H9 (cell line): ENCODE measurements around the gene FAM20A. TPM values are rescaled to one million over a fixed set of nuclear protein-coding genes. Genes with fewer than 3 reads are reported as not detected.

ENCODE experiments used
- DNase-seq: peaks from one replicate; pipeline ENCODE4 v3.0.0-alpha.2; 2017
- H2AFZ ChIP-seq: one replicate; pipeline ENCODE4 v1.6.1; 2013; ENCODE audit warnings: mild to moderate bottlenecking, low read length, control low read depth, moderate library complexity
- H2AK5ac ChIP-seq: 2 replicates; pipeline ENCODE4 v1.6.1; 2013; ENCODE audit warnings: low read length, control low read depth, mixed read lengths; ENCODE audit not compliant: insufficient read length
- H2BK120ac ChIP-seq: one replicate; pipeline ENCODE4 v1.6.1; 2013; ENCODE audit warnings: low read depth, mild to moderate bottlenecking, low read length, control low read depth, inconsistent platforms; ENCODE audit not compliant: poor library complexity, severe bottlenecking
- H2BK12ac ChIP-seq: 2 replicates; pipeline ENCODE4 v1.6.1; 2013; ENCODE audit warnings: low read length, control low read depth, mixed read lengths, low read depth; ENCODE audit not compliant: insufficient read length
- H2BK15ac ChIP-seq: 2 replicates; pipeline ENCODE4 v1.6.1; 2013; ENCODE audit warnings: low read depth, low read length, control low read depth
- H2BK20ac ChIP-seq: one replicate; pipeline ENCODE4 v1.6.1; 2013; ENCODE audit warnings: low read depth, mild to moderate bottlenecking, low read length, control low read depth, inconsistent platforms; ENCODE audit not compliant: poor library complexity, severe bottlenecking
- H2BK5ac ChIP-seq: 2 replicates; pipeline ENCODE4 v1.6.1; 2013; ENCODE audit warnings: low read length, control low read depth, mixed read lengths; ENCODE audit not compliant: insufficient read length
- H3K14ac ChIP-seq: 2 replicates; pipeline ENCODE4 v1.6.1; 2013; ENCODE audit warnings: low read length, control low read depth; ENCODE audit not compliant: insufficient read depth
- H3K18ac ChIP-seq: 2 replicates; pipeline ENCODE4 v1.6.1; 2013; ENCODE audit warnings: low read depth, mild to moderate bottlenecking, mixed read lengths, low read length, control low read depth; ENCODE audit not compliant: insufficient read length
- H3K23ac ChIP-seq: 2 replicates; pipeline ENCODE4 v1.6.1; 2013; ENCODE audit warnings: low read length, control low read depth, mixed read lengths, low read depth; ENCODE audit not compliant: insufficient read length
- H3K23me2 ChIP-seq: 2 replicates; pipeline ENCODE4 v1.6.1; 2013; ENCODE audit warnings: low read depth, mild to moderate bottlenecking, mixed read lengths, low read length, control low read depth; ENCODE audit not compliant: insufficient read length, poor library complexity, severe bottlenecking
- H3K27ac ChIP-seq: 2 replicates; pipeline ENCODE4 v1.5.1; 2013; ENCODE audit warnings: low read length, control low read depth, mixed read lengths, low read depth; ENCODE audit not compliant: insufficient read length
- H3K27me3 ChIP-seq: 2 replicates; pipeline ENCODE4 v1.6.1; 2013; ENCODE audit warnings: low read length, control low read depth, inconsistent platforms; ENCODE audit not compliant: insufficient read depth
- H3K4ac ChIP-seq: 2 replicates; pipeline ENCODE4 v1.6.1; 2013; ENCODE audit warnings: low read depth, mild to moderate bottlenecking, control low read depth, inconsistent platforms, low read length, moderate library complexity
- H3K4me1 ChIP-seq: 2 replicates; pipeline ENCODE4 v1.6.1; 2013; ENCODE audit warnings: low read length, control low read depth, inconsistent platforms; ENCODE audit not compliant: insufficient read depth
- H3K4me2 ChIP-seq: 2 replicates; pipeline ENCODE4 v1.6.1; 2013; ENCODE audit warnings: low read length, control low read depth, mixed read lengths; ENCODE audit not compliant: insufficient read length, insufficient read depth
- H3K56ac ChIP-seq: 2 replicates; pipeline ENCODE4 v1.6.1; 2013; ENCODE audit warnings: low read depth, mild to moderate bottlenecking, mixed read lengths, low read length, control low read depth; ENCODE audit not compliant: insufficient read length
- H3K79me1 ChIP-seq: 2 replicates; pipeline ENCODE4 v1.6.1; 2013; ENCODE audit warnings: low read depth, mild to moderate bottlenecking, moderate library complexity, low read length, control low read depth, inconsistent platforms; ENCODE audit not compliant: insufficient read depth, poor library complexity, severe bottlenecking
- H3K79me2 ChIP-seq: 2 replicates; pipeline ENCODE4 v1.6.1; 2013; ENCODE audit warnings: low read length, control low read depth, inconsistent platforms; ENCODE audit not compliant: insufficient read depth
- H3K9ac ChIP-seq: 2 replicates; pipeline ENCODE4 v1.6.1; 2013; ENCODE audit warnings: low read length, control low read depth, mixed read lengths; ENCODE audit not compliant: insufficient read length; ENCODE audit errors: extremely low read depth
- H3K9me3 ChIP-seq: one replicate; pipeline ENCODE4 v1.6.1; 2013; ENCODE audit warnings: low read depth, low read length, inconsistent platforms; ENCODE audit not compliant: control insufficient read depth
- H3T11ph ChIP-seq: one replicate; pipeline ENCODE4 v1.6.1; 2013; ENCODE audit warnings: mild to moderate bottlenecking, low read length, control low read depth, inconsistent platforms
- H4K20me1 ChIP-seq: one replicate; pipeline ENCODE4 v1.6.1; 2013; ENCODE audit not compliant: control insufficient read depth, insufficient read length, insufficient read depth
- H4K5ac ChIP-seq: 2 replicates; pipeline ENCODE4 v1.6.1; 2013; ENCODE audit warnings: low read depth, mild to moderate bottlenecking, mixed read lengths, low read length, control low read depth; ENCODE audit not compliant: insufficient read length
- H4K8ac ChIP-seq: replicated peaks from 2 replicates; pipeline ENCODE4 v1.6.1; 2013; ENCODE audit warnings: low read length, control low read depth, mixed read lengths, low read depth; ENCODE audit not compliant: insufficient read length
- H4K91ac ChIP-seq: 2 replicates; pipeline ENCODE4 v1.6.1; 2013; ENCODE audit warnings: low read depth, mild to moderate bottlenecking, moderate library complexity, mixed read lengths, low read length, control low read depth; ENCODE audit not compliant: insufficient read length
- H3K27ac Mint-ChIP-seq, 3 experiments: 2 replicates in 2 of 3; 3 replicates in 1 of 3; pipeline ENCODE4 v1.8.0; 2020 to 2021; ENCODE audit warnings: mixed read lengths in 3 of 3, mild to moderate bottlenecking in 1 of 3, moderate library complexity in 1 of 3
- H3K27me3 Mint-ChIP-seq: 2 replicates; pipeline ENCODE4 v1.8.0; 2021; ENCODE audit warnings: low read depth, mild to moderate bottlenecking, moderate library complexity, mixed read lengths
- H3K36me3 Mint-ChIP-seq, 3 experiments: 2 replicates in 2 of 3; 3 replicates in 1 of 3; pipeline ENCODE4 v1.8.0; 2020 to 2021; ENCODE audit warnings: low read depth in 3 of 3, mixed read lengths in 3 of 3; ENCODE audit not compliant: insufficient read depth in 1 of 3
- H3K4me1 Mint-ChIP-seq, 2 experiments: 2 replicates each; pipeline ENCODE4 v1.8.0; 2020; ENCODE audit warnings: mixed read lengths in 2 of 2
- H3K4me3 Mint-ChIP-seq, 2 experiments: 2 replicates in 1 of 2; 3 replicates in 1 of 2; pipeline ENCODE4 v1.8.0; 2020 to 2021; ENCODE audit warnings: mild to moderate bottlenecking in 2 of 2, mixed read lengths in 2 of 2, moderate library complexity in 1 of 2
- H3K9me3 Mint-ChIP-seq, 2 experiments: 2 replicates in 1 of 2; 3 replicates in 1 of 2; pipeline ENCODE4 v1.8.0; 2020; ENCODE audit warnings: mild to moderate bottlenecking in 2 of 2, mixed read lengths in 2 of 2, moderate library complexity in 1 of 2
- WGBS: extraction: QIAGEN DNeasy Blood & Tissue Kit; methylation state at CpG from one replicate; pipeline ENCODE4 v1.1.7; 2013; ENCODE audit warnings: missing lambda C conversion rate, low lambda C conversion rate, mixed read lengths; ENCODE audit not compliant: insufficient read length; ENCODE audit errors: extremely low coverage; 5-methylcytosine and 5-hydroxymethylcytosine counted together
- total RNA-seq: library from RNA; stranded (reverse); gene quantifications from 2 replicates; pipeline ENCODE4 v1.2.1, GENCODE V29; 2021
- TF ChIP-seq, protein P1 (sequence below): fragments of 200-600 bp; sonication (generic); conservative IDR thresholded peaks from 3 replicates; pipeline ENCODE4 v1.8.0; 2021; ENCODE audit warnings: antibody characterized with exemption, mild to moderate bottlenecking

Gene FAM20A
- total RNA-seq, 1 experiment from 2014 or later = 34.4 TPM

DNA sequence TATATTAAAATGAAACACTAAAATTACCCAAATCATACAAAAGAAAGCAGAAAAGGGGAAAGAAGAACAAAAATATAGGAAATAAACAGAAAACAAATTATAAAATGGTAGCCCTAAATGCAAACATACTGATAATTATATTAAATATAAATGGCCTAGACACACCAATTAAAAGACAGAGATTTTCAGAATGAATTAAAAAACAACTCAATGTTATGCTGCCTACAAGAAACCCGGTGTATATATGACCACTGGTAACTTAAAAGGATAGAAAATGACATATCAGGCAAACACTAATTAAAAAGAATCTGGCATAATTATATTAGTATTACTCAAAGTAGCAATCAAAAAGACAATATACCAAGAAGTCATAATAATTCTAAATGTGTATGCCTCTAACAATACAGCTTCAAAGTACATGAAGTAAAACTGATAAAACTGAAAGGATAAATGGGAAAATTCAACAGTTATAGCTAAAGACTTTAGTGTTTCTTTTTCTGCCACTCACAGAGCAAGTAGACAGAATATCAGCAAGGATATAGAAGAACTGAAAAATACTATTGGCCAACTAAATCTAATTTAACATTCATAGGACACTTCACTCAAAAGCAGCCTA lies 7.5 kb upstream of the FAM20A start:
- Mint-ChIP-seq H3K4me3 (no peak overlapping the region), H3K9me3 (peaks cover 35 to 36% of the 10 kb centered on the region in 2 experiments), H3K27me3 (peaks cover under 1% of the 10 kb centered on the region), H3K36me3 (peaks cover 7 to 43% (median 35%) of the 10 kb centered on the region in 3 experiments), H3K4me1 (peaks cover 12% of the 10 kb centered on the region in 2 experiments), H3K27ac (no peak overlapping the region)
- Histone ChIP-seq H4K91ac (no peak overlapping the region), H3K4ac (no peak overlapping the region), H2AK5ac (no peak overlapping the region), H4K8ac (no peak overlapping the region), H2BK15ac (no peak overlapping the region), H2AFZ (no peak overlapping the region), H2BK5ac (no peak overlapping the region), H3T11ph (no peak overlapping the region), H3K4me1 (no peaks in the 10 kb centered on the region), H3K79me2 (no peaks in the 10 kb centered on the region), H3K56ac (no peak overlapping the region), H2BK12ac (no peak overlapping the region), H3K23me2 (no peaks in the 10 kb centered on the region), H3K27ac (no peak overlapping the region), H2BK120ac (no peak overlapping the region), H2BK20ac (no peak overlapping the region), H3K79me1 (no peaks in the 10 kb centered on the region), H3K14ac (no peak overlapping the region), H3K23ac (no peak overlapping the region), H3K18ac (no peak overlapping the region), H3K9ac (no peak overlapping the region), H4K20me1 (no peaks in the 10 kb centered on the region), H3K9me3 (peaks cover 7% of the 10 kb centered on the region), H4K5ac (no peak overlapping the region), H3K27me3 (no peaks in the 10 kb centered on the region), H3K4me2 (no peak overlapping the region)
- no CpG with 5 or more reads among the region's 1 CpG for WGBS
- DNase-seq = no peak
- TF ChIP-seq, protein P1, sequence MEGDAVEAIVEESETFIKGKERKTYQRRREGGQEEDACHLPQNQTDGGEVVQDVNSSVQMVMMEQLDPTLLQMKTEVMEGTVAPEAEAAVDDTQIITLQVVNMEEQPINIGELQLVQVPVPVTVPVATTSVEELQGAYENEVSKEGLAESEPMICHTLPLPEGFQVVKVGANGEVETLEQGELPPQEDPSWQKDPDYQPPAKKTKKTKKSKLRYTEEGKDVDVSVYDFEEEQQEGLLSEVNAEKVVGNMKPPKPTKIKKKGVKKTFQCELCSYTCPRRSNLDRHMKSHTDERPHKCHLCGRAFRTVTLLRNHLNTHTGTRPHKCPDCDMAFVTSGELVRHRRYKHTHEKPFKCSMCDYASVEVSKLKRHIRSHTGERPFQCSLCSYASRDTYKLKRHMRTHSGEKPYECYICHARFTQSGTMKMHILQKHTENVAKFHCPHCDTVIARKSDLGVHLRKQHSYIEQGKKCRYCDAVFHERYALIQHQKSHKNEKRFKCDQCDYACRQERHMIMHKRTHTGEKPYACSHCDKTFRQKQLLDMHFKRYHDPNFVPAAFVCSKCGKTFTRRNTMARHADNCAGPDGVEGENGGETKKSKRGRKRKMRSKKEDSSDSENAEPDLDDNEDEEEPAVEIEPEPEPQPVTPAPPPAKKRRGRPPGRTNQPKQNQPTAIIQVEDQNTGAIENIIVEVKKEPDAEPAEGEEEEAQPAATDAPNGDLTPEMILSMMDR = no peak
